ENCODE results near the gene TBC1D24. TPM values are rescaled to one million over a fixed set of nuclear protein-coding genes. Genes with fewer than 3 reads are reported as not detected.
A peak's percentile ranks its signal among the peaks of the same experiment; 100 is the strongest.

The TBC1D24 gene
- total RNA-seq (10 to 100 TPM in 1 of 2 donors, 1 to 10 TPM in 1; 6.9 to 15.6 TPM), polyA plus RNA-seq (1 to 10 TPM in 1 of 2 donors, under 1 TPM in 1; 0.38 to 3.0 TPM)
- long read RNA-seq, donor 1, partial matches to known transcripts, result 7 of 7 reads
- long read RNA-seq, donor 1, other reads (novel, unspliced or antisense), result 0 of 7 reads
- long read RNA-seq, donor 2, partial matches to known transcripts, result 1 of 2 reads
- long read RNA-seq, donor 2, other reads (novel, unspliced or antisense), result 1 of 2 reads

DNA sequence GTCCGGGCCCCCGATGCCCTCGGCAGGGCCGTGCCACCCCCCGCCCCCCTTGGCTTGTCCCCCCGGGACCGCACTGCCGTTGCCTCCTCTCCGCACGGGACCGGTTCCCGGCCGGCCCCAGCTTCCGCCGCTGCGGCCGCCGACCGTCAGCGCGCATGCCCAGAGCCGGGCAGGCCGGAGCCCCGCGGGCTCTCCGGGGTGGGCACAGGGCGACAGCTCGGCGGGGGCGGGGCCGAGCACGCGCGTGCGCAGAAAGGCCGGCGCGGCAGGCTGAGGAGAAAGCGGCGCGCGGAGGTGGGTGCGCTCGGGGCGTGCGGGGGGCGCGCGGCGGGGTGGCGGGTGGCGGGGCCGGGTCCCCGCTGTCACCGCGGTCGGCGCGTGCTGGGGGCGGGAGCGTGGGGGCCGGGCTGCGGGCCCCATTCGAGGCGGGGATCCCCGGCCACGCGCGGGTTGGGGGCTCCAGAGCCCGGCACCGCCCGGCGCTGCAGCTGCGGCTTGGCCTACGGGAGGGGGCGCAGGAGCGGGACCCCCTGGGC, at the start of gene TBC1D24:
TBC1D24 (plus strand) TSS at position 251 of the 536 bp plus-strand sequence. CDS start 21,022 bp downstream, outside the sequence.
- no peak within 1 kb of the TSS for H3K27ac ChIP-seq (ENCODE audit: low read depth in 1 of 2, low read length in 2 of 2)
- no peaks in the 10 kb centered on the region for H3K27me3 ChIP-seq (ENCODE audit: control insufficient read depth in 1 of 2, insufficient read depth in 2 of 2, low read length in 1 of 2)
- DNase-seq (peak; percentile 91 to 95), ATAC-seq (ENCODE audit: low FRiP score) (peak; percentile 91)
- H3K4me3 ChIP-seq (ENCODE audit: low read length in 2 of 2), result peak within 1 kb of the TSS; percentile 61 to 69
- intact Hi-C loops (cut with DNase I), result no loop called here
- WGBS, 2 donors, result 0 to 1% methylated on average over 43 to 77 of the region's 77 CpGs
- no peaks in the 10 kb centered on the region for H3K9me3 ChIP-seq (ENCODE audit: control insufficient read depth, low read length)
- no peaks in the 10 kb centered on the region for H3K4me1 ChIP-seq (ENCODE audit: control insufficient read depth in 1 of 2, insufficient read depth in 2 of 2, low read length in 2 of 2)
- H3K36me3 ChIP-seq (ENCODE audit: control insufficient read depth in 1 of 2, insufficient read depth in 2 of 2, low read length in 1 of 2), result no peaks in the 10 kb centered on the region

DNA sequence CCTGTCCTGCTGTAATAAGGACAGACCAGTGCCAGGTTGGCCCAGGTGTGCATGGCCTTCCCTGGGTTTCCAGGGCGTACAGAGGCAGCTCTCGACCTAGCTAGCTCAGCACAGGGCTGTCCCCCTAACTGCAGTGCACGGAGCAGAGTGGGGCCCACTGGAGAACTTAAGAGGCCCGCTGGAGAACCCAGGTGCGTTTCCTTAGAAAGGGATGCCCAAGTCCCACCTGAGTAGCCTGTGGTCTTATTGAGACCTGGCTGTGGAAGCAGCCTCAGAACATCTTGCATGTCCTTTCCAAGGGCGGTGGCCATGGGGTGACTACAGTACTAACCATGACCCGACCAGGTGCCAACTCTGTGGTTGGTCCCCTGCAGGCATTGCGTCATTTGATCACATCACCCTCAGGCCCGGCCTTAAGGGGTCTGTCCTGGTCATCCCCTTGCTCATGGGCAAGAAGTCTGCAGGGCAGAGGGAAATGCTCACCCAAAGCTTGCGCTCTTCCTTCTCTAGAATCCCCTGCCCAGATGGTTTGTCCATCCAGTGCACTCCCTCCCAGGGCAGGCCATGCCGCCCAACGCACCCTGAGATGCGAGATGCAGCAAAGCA, 49.0 kb upstream of the TBC1D24 start:
- DNase-seq, result no peak
- 95% methylated on average over 13 of the region's 13 CpGs for WGBS, 2 donors
- intact Hi-C loops (cut with DNase I), result loop anchor here in 1 of 2 donors (5.0 kb wide), 1 partner anchor 76 kb away; no protein-coding TSS in a partner anchor
- H3K27ac ChIP-seq (ENCODE audit: low read depth in 1 of 2, low read length in 2 of 2), result no peak overlapping the region
- H3K36me3 ChIP-seq (ENCODE audit: control insufficient read depth in 1 of 2, insufficient read depth in 2 of 2, low read length in 1 of 2), result no peaks in the 10 kb centered on the region
- H3K9me3 ChIP-seq (ENCODE audit: control insufficient read depth, low read length), result no peaks in the 10 kb centered on the region
- H3K27me3 ChIP-seq (ENCODE audit: control insufficient read depth in 1 of 2, insufficient read depth in 2 of 2, low read length in 1 of 2), result no peaks in the 10 kb centered on the region
- ATAC-seq (ENCODE audit: low FRiP score), result no peak
- H3K4me3 ChIP-seq (ENCODE audit: low read length in 2 of 2), result no peak overlapping the region
- no peaks in the 10 kb centered on the region for H3K4me1 ChIP-seq (ENCODE audit: control insufficient read depth in 1 of 2, insufficient read depth in 2 of 2, low read length in 2 of 2)

DNA sequence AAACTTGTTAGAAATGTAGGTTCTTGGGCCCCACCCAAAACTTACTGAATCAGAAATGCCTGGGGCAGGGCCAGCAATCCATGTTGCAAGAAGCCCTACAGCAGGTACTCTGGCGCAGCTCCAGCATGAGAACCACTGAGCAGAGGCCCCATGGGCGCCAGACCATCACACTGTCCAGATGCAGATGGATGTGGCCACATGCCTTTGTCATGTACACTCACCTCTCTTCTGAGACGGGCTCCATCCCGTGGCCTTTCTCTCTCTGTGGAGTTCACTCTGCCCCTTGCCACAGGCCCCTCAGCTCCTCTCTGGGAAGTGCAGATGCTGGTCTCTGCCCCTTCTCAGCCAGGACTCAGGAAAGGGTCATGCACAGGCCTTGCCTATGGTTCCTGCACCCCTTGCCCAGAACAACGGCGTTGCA, 48.0 kb upstream of the TBC1D24 start:
- H3K36me3 ChIP-seq (ENCODE audit: control insufficient read depth in 1 of 2, insufficient read depth in 2 of 2, low read length in 1 of 2), result no peaks in the 10 kb centered on the region
- no peaks in the 10 kb centered on the region for H3K4me1 ChIP-seq (ENCODE audit: control insufficient read depth in 1 of 2, insufficient read depth in 2 of 2, low read length in 2 of 2)
- H3K27me3 ChIP-seq (ENCODE audit: control insufficient read depth in 1 of 2, insufficient read depth in 2 of 2, low read length in 1 of 2), result no peaks in the 10 kb centered on the region
- no peak overlapping the region for H3K27ac ChIP-seq (ENCODE audit: low read depth in 1 of 2, low read length in 2 of 2)
- DNase-seq (no peak), ATAC-seq (ENCODE audit: low FRiP score) (no peak)
- no peak overlapping the region for H3K4me3 ChIP-seq (ENCODE audit: low read length in 2 of 2)
- intact Hi-C loops (cut with DNase I), result loop anchor here in 1 of 2 donors (5.0 kb wide), 1 partner anchor 75 kb away; no protein-coding TSS in a partner anchor
- H3K9me3 ChIP-seq (ENCODE audit: control insufficient read depth, low read length), result no peaks in the 10 kb centered on the region
- WGBS, 2 donors, result 92 to 93% methylated on average over 6 of the region's 6 CpGs

DNA sequence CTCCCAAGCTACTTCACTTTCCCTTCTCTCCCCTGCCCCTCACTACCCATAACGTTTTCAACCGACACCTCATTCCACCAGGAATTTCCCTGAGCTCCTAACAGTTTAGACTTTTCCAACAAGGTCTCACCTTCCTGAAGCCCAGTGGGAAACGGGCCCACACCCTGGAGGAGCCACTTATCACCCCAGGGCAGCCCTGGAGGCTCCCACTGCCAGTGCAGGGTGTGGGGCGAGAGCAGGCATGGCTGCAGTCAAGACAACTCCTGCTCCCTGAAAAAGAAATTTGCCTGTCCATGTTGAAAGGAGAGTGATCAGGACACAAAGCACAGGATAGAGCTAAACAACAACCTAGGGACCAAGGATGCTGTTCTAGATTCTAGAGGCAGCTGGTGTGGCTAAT, 47.4 kb upstream of the TBC1D24 start:
- intact Hi-C loops (cut with DNase I), result loop anchor here in 1 of 2 donors (5.0 kb wide), 1 partner anchor 75 kb away; no protein-coding TSS in a partner anchor
- ATAC-seq (ENCODE audit: low FRiP score) (no peak), DNase-seq (no peak)
- Histone ChIP-seq H3K9me3 (ENCODE audit: control insufficient read depth, low read length) (no peaks in the 10 kb centered on the region), H3K36me3 (ENCODE audit: control insufficient read depth in 1 of 2, insufficient read depth in 2 of 2, low read length in 1 of 2) (no peaks in the 10 kb centered on the region), H3K4me3 (ENCODE audit: low read length in 2 of 2) (no peak overlapping the region), H3K4me1 (ENCODE audit: control insufficient read depth in 1 of 2, insufficient read depth in 2 of 2, low read length in 2 of 2) (no peaks in the 10 kb centered on the region), H3K27me3 (ENCODE audit: control insufficient read depth in 1 of 2, insufficient read depth in 2 of 2, low read length in 1 of 2) (no peaks in the 10 kb centered on the region), H3K27ac (ENCODE audit: low read depth in 1 of 2, low read length in 2 of 2) (no peak overlapping the region)
- WGBS, 2 donors, result 78 to 85% methylated on average over 4 of the region's 4 CpGs

DNA sequence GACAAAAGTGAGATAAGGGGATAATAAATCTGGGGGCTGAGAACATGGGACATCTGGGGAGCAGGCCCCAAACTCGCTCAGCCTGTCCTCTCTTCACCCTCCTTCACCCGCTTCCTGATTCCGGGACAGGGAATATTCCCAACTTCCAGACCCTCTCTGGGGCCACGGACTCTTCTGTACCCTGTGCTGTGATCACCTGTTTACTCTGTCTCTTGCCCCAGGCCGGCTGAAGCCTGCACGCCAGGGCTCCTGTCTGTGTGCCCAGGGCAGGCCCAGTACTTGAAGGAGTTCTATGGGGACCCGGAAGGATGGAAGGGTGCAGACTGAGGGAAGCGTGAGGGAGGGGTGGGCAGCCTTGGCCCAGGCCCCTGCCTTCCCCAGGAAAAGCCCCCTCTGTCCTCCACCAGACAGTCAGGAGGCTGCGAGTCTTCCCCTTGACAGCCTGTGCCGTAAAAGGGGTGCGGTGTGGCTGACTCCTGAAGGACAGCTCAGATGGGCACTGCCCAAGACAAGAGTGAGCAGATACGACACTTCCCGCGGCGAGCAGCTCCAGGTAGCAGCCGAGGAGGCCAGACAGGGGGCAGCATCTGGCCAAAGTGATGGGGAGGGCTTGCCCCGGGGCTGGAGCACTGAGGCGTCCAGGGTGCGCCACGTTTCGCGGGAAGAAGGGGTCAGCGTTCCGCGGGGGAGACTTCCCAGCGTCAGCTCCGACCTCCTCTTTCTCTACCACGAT, 46.7 kb upstream of the TBC1D24 start:
- WGBS, 2 donors, result 34 to 36% methylated on average over 22 to 28 of the region's 28 CpGs
- no peaks in the 10 kb centered on the region for H3K4me1 ChIP-seq (ENCODE audit: control insufficient read depth in 1 of 2, insufficient read depth in 2 of 2, low read length in 2 of 2)
- peak in 1 of 2 donors; percentile 82 for DNase-seq
- ATAC-seq (ENCODE audit: low FRiP score), result peak; percentile 45
- intact Hi-C loops (cut with DNase I), result loop anchor here in 1 of 2 donors (2.0 to 5.0 kb wide), 2 partner anchors 74 to 87 kb away; partner anchors contain the start of gene ABCA3
- no peak overlapping the region for H3K27ac ChIP-seq (ENCODE audit: low read depth in 1 of 2, low read length in 2 of 2)
- H3K27me3 ChIP-seq (ENCODE audit: control insufficient read depth in 1 of 2, insufficient read depth in 2 of 2, low read length in 1 of 2), result no peaks in the 10 kb centered on the region
- H3K4me3 ChIP-seq (ENCODE audit: low read length in 2 of 2), result peak overlapping the region; percentile 16 to 54
- no peaks in the 10 kb centered on the region for H3K36me3 ChIP-seq (ENCODE audit: control insufficient read depth in 1 of 2, insufficient read depth in 2 of 2, low read length in 1 of 2)
- H3K9me3 ChIP-seq (ENCODE audit: control insufficient read depth, low read length), result no peaks in the 10 kb centered on the region

DNA sequence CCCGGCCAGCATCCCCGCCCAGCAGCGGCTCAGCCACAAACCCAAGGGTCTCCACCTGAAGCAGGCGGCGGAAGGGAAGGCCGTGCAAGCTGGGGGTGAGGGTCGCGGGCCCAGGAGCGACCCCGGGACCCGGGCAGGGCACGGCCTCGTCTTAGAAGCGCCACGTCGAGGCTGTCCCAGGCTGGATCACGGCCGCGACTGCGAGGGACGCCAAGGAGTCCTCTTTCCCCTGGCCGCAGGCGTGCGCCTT, 46.2 kb upstream of the TBC1D24 start:
- Histone ChIP-seq H3K27ac (ENCODE audit: low read depth in 1 of 2, low read length in 2 of 2) (no peak overlapping the region), H3K36me3 (ENCODE audit: control insufficient read depth in 1 of 2, insufficient read depth in 2 of 2, low read length in 1 of 2) (no peaks in the 10 kb centered on the region)
- peak; percentile 71 for ATAC-seq (ENCODE audit: low FRiP score)

DNA sequence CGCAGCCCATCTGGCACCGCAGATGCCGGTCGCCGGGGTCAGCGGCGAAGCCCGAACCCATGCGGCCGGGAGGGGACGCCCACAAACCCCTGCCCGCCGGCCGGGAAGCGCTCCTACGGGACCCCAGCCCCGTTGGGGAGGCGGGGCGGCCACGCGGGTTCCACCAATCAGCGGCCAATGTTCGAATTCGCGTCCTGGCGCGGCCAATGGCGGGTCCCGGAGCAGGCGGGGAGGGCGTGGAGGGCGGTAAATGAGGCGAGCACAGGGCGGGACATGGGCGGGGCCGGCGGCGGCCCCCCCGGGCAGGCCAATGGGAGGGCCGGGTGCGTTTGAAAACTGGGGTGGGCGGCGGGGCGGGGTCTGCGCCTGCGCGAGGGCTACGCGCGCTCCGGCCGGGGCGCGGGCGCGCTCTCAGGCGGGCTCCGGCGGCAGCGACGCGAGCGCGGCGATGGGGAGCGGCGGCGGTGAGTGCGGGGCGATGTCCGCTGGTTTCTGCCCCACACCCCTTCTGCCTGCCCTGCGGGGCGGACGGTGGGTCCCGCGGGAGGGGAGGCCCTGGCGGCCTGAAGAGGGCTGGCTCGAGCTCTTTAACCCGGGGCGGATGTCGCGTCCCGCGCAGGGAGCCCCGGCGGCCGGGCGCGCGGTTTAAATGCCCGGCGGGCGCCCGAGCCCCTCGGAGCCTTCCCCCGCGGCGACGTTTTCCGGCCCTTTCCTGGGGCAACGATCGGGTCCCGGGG, 45.7 kb upstream of the TBC1D24 start, which contains the start of gene CCNF:
CCNF (plus strand) TSS at position 414 of the 737 bp plus-strand sequence; CDS start at position 449, 35 bp downstream.
- no peaks in the 10 kb centered on the region for H3K9me3 ChIP-seq (ENCODE audit: control insufficient read depth, low read length)
- peak; percentile 98 to 99 for DNase-seq
- no peaks in the 10 kb centered on the region for H3K36me3 ChIP-seq (ENCODE audit: control insufficient read depth in 1 of 2, insufficient read depth in 2 of 2, low read length in 1 of 2)
- peak within 1 kb of the TSS; percentile 54 to 61 for H3K4me3 ChIP-seq (ENCODE audit: low read length in 2 of 2)
- peak; percentile 97 for ATAC-seq (ENCODE audit: low FRiP score)
- no peaks in the 10 kb centered on the region for H3K4me1 ChIP-seq (ENCODE audit: control insufficient read depth in 1 of 2, insufficient read depth in 2 of 2, low read length in 2 of 2)
- H3K27me3 ChIP-seq (ENCODE audit: control insufficient read depth in 1 of 2, insufficient read depth in 2 of 2, low read length in 1 of 2), result no peaks in the 10 kb centered on the region
- WGBS, 2 donors, result 0% methylated on average over 59 to 103 of the region's 103 CpGs
- H3K27ac ChIP-seq (ENCODE audit: low read depth in 1 of 2, low read length in 2 of 2), result no peak within 1 kb of the TSS
- intact Hi-C loops (cut with DNase I), result loop anchor here in 1 of 2 donors (2.0 to 5.0 kb wide), 2 partner anchors 73 to 88 kb away; partner anchors contain the start of gene ABCA3

More for the DNA sequence above, 46.2 kb upstream of the TBC1D24 start:
- intact Hi-C loops (cut with DNase I), result loop anchor here in 1 of 2 donors (2.0 to 5.0 kb wide), 2 partner anchors 74 to 88 kb away; partner anchors contain the start of gene ABCA3
- H3K9me3 ChIP-seq (ENCODE audit: control insufficient read depth, low read length), result no peaks in the 10 kb centered on the region
- H3K27me3 ChIP-seq (ENCODE audit: control insufficient read depth in 1 of 2, insufficient read depth in 2 of 2, low read length in 1 of 2), result no peaks in the 10 kb centered on the region
- no peak for DNase-seq
- WGBS, 2 donors, result 0% methylated on average over 9 to 24 of the region's 24 CpGs
- H3K4me1 ChIP-seq (ENCODE audit: control insufficient read depth in 1 of 2, insufficient read depth in 2 of 2, low read length in 2 of 2), result no peaks in the 10 kb centered on the region
- H3K4me3 ChIP-seq (ENCODE audit: low read length in 2 of 2), result peak overlapping the region; percentile 16 to 54
